CD14-positive monocyte (primary cell): ENCODE results near the gene MRNIP. TPM values are rescaled to one million over a fixed set of nuclear protein-coding genes. Genes with fewer than 3 reads are reported as not detected.
"Not testable (repeated sequence)": the region's sequence is repeated elsewhere in the genome, so short reads cannot be mapped to it uniquely, and the experiment has no call there.

ENCODE experiments used
- DNase-seq, 3 donors: peaks; one replicate each; pipeline ENCODE4 v3.0.0-alpha.2; 2011 to 2022
- H2AFZ ChIP-seq: 2 replicates; pipeline ENCODE4 v1.6.0; 2012; ENCODE audit warnings: mild to moderate bottlenecking, low read depth, low read length, inconsistent platforms; ENCODE audit not compliant: insufficient read depth, poor library complexity, severe bottlenecking
- H3K27ac ChIP-seq, 2 donors: 1 replicate in 1 of 2; 2 replicates in 1 of 2; pipeline ENCODE4 v1.5.1; 2012 to 2013; ENCODE audit warnings: low read length in 2 of 2, control low read depth in 1 of 2, inconsistent platforms in 1 of 2, low read depth in 1 of 2, mild to moderate bottlenecking in 1 of 2
- H3K27me3 ChIP-seq, 2 donors: one replicate each; pipeline versions ENCODE4 v1.6.0 to v1.6.1; 2011 to 2013; ENCODE audit warnings: low read length in 2 of 2; ENCODE audit not compliant: control insufficient read depth in 2 of 2, insufficient read depth in 2 of 2
- H3K36me3 ChIP-seq, 2 donors: replicated peaks in 1 of 2; 1 replicate in 1 of 2; 2 replicates in 1 of 2; pipeline versions ENCODE4 v1.5.1 to v1.6.1; 2012 to 2013; ENCODE audit warnings: low read length in 2 of 2, control low read depth in 1 of 2, inconsistent platforms in 1 of 2, mild to moderate bottlenecking in 1 of 2; ENCODE audit not compliant: insufficient read depth in 2 of 2, control insufficient read depth in 1 of 2
- H3K4me1 ChIP-seq, 2 donors: 1 replicate in 1 of 2; 2 replicates in 1 of 2; pipeline versions ENCODE4 v1.5.1 to v1.6.1; 2012 to 2013; ENCODE audit warnings: low read length in 2 of 2, control low read depth in 1 of 2, inconsistent platforms in 1 of 2, mild to moderate bottlenecking in 1 of 2, moderate library complexity in 1 of 2; ENCODE audit not compliant: insufficient read depth in 2 of 2, control insufficient read depth in 1 of 2
- H3K4me2 ChIP-seq: replicated peaks from 2 replicates; pipeline ENCODE3; 2012; ENCODE audit warnings: low read length, moderate library complexity, mild to moderate bottlenecking; ENCODE audit not compliant: poor library complexity, severe bottlenecking; ENCODE audit errors: extremely low read depth
- H3K4me3 ChIP-seq, 3 experiments: fragments of 200-600 bp in 1 of 3; sonication (generic) in 1 of 3; replicated peaks in 1 of 3; 1 replicate in 2 of 3; 2 replicates in 1 of 3; pipeline ENCODE4 v1.5.1; 2011 to 2013; ENCODE audit warnings: low read length in 3 of 3, mild to moderate bottlenecking in 3 of 3, control low read depth in 2 of 3, low read depth in 2 of 3, inconsistent platforms in 1 of 3, moderate library complexity in 1 of 3
- H3K79me2 ChIP-seq: 2 replicates; pipeline ENCODE4 v1.6.0; 2012; ENCODE audit warnings: mild to moderate bottlenecking, control low read depth, inconsistent platforms, low read length, moderate library complexity; ENCODE audit not compliant: insufficient read depth
- H3K9ac ChIP-seq: 2 replicates; pipeline ENCODE4 v1.6.0; 2017; ENCODE audit warnings: low read length, mild to moderate bottlenecking; ENCODE audit not compliant: insufficient read depth, poor library complexity, severe bottlenecking
- H3K9me3 ChIP-seq, 2 donors: replicated peaks in 1 of 2; 1 replicate in 1 of 2; 2 replicates in 1 of 2; pipeline versions ENCODE4 v1.5.1 to v1.6.1; 2012 to 2013; ENCODE audit warnings: low read length in 2 of 2, control low read depth in 1 of 2; ENCODE audit not compliant: control insufficient read depth in 1 of 2, insufficient read depth in 1 of 2
- H4K20me1 ChIP-seq: 2 replicates; pipeline ENCODE4 v1.6.0; 2012; ENCODE audit warnings: mild to moderate bottlenecking, low read length, control low read depth, moderate library complexity; ENCODE audit not compliant: insufficient read depth
- H3K27ac Mint-ChIP-seq, 7 donors: one replicate each; pipeline ENCODE4 v1.8.0; 2020; ENCODE audit warnings: mild to moderate bottlenecking in 7 of 7, mixed read lengths in 7 of 7, moderate library complexity in 6 of 7, inconsistent platforms in 2 of 7
- H3K27me3 Mint-ChIP-seq, 3 donors: one replicate each; pipeline ENCODE4 v1.8.0; 2021 to 2022; ENCODE audit warnings: low read depth in 3 of 3, mild to moderate bottlenecking in 3 of 3, mixed read lengths in 3 of 3, moderate library complexity in 3 of 3, inconsistent platforms in 1 of 3
- H3K36me3 Mint-ChIP-seq, 2 donors: one replicate each; pipeline ENCODE4 v1.8.0; 2020; ENCODE audit warnings: mixed read lengths in 2 of 2, inconsistent platforms in 1 of 2, mild to moderate bottlenecking in 1 of 2
- H3K4me1 Mint-ChIP-seq: one replicate; pipeline ENCODE4 v1.8.0; 2020; ENCODE audit warnings: mild to moderate bottlenecking, mixed read lengths
- H3K4me3 Mint-ChIP-seq, 2 donors: one replicate each; pipeline ENCODE4 v1.8.0; 2020; ENCODE audit warnings: mild to moderate bottlenecking in 2 of 2, mixed read lengths in 2 of 2, moderate library complexity in 1 of 2
- H3K9me3 Mint-ChIP-seq, 7 donors: one replicate each; pipeline ENCODE4 v1.8.0; 2020 to 2022; ENCODE audit warnings: mixed read lengths in 7 of 7, mild to moderate bottlenecking in 6 of 7, moderate library complexity in 6 of 7, inconsistent platforms in 2 of 7
- WGBS: methylation state at CpG from one replicate; pipeline ENCODE4 v1.1.5; 2013; ENCODE audit warnings: missing lambda C conversion rate; ENCODE audit not compliant: insufficient coverage; 5-methylcytosine and 5-hydroxymethylcytosine counted together
- intact Hi-C, 2 donors: fragments of 100-400 bp; cut with micrococcal nuclease; formaldehyde crosslinking; loops; one replicate each; pipeline versions ENCODE4 v1.15.0 to v1.15.1; 2023
- polyA plus RNA-seq, 3 donors: library from polyadenylated mRNA; depleted of rRNA in 1 of 3; unstranded in 2 of 3; stranded (reverse) in 1 of 3; fragments of 300-500 nt in 2 of 3; fragments of >200 nt in 1 of 3; fragmentation: Illumina TruSeq in 2 of 3; gene quantifications; 1 replicate in 2 of 3; 2 replicates in 1 of 3; pipeline ENCODE4 v1.2.3, GENCODE V29; 2012 to 2021
- TF ChIP-seq, protein P1 (sequence below): fragments of 200-600 bp; IDR thresholded peaks from one replicate; pipeline ENCODE4 v1.8.0; 2022; ENCODE audit warnings: antibody characterized with exemption, mild to moderate bottlenecking

MRNIP gene
- polyA plus RNA-seq, 3 donors: 1.2 to 23.0 (median 1.4) TPM

DNA sequence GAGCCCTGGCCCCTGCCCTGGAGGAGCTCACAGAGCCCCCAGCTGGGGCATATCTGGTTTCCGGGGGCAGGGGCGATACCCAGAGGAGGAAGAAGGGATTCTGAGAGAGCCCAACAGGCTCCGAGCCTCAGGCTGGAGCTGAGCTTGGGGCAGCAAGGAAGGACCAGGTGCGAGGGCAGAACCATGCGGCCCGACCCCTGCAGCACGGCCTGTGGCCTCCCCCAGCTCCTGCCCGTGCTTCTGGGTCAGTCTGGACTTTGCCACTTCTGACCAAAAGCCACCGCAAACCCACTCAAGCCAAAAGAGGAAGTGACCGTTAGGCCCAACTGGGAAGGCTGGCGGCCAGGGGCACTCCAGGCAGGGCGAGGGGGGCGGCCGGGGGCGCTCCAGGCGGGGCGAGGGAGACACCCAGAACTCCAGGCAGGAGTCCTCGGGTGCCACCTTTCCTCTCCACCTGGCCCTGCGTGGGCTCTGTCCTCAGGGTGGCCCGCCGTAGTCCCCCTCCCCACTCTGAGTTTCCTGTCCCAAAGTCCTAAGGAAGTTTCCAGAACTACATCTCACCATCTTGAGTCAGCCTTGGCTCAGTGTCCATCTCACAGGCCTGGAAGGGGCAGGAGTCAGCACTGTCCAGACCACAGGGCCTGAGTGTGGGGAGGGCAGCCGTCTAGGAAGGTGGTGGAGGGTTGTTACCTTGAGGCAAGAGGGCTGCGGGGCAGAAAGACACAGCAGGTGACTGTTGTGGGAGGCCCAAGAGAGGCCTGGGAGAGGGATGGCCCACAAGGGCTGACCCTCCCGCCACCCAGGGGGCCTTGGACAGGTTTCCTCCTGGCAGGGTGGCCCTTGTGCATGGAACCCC is 65.8 kb downstream of the MRNIP start:
- Mint-ChIP-seq H3K27ac (peak overlapping the region in 6 of 7 donors; percentile 25 to 83 (median 68)), H3K36me3 (peaks cover 4 to 11% of the 10 kb centered on the region in 2 donors), H3K27me3 (peaks cover 0 to 3% (median 0%) of the 10 kb centered on the region in 3 donors), H3K4me3 (peak overlapping the region; percentile 64 to 83), H3K9me3 (peaks cover 0 to 3% (median 0%) of the 10 kb centered on the region in 7 donors), H3K4me1 (peaks cover 42% of the 10 kb centered on the region)
- Histone ChIP-seq H3K79me2 (peaks cover 4% of the 10 kb centered on the region), H3K4me2 (peak overlapping the region; percentile 84), H3K9me3 (no peaks in the 10 kb centered on the region), H3K27ac (peak overlapping the region in 1 of 2 donors; percentile 16), H4K20me1 (peaks cover 43% of the 10 kb centered on the region), H3K36me3 (peaks cover 5 to 11% of the 10 kb centered on the region in 2 donors), H3K27me3 (no peaks in the 10 kb centered on the region), H3K4me3 (peak overlapping the region in 1 of 3 experiments; percentile 63), H3K9ac (peak overlapping the region; percentile 19), H2AFZ (peak overlapping the region; percentile 25), H3K4me1 (peaks cover 52 to 55% of the 10 kb centered on the region in 2 donors)
- 13% methylated on average over 22 of the region's 24 CpGs for WGBS
- TF ChIP-seq, protein P1, sequence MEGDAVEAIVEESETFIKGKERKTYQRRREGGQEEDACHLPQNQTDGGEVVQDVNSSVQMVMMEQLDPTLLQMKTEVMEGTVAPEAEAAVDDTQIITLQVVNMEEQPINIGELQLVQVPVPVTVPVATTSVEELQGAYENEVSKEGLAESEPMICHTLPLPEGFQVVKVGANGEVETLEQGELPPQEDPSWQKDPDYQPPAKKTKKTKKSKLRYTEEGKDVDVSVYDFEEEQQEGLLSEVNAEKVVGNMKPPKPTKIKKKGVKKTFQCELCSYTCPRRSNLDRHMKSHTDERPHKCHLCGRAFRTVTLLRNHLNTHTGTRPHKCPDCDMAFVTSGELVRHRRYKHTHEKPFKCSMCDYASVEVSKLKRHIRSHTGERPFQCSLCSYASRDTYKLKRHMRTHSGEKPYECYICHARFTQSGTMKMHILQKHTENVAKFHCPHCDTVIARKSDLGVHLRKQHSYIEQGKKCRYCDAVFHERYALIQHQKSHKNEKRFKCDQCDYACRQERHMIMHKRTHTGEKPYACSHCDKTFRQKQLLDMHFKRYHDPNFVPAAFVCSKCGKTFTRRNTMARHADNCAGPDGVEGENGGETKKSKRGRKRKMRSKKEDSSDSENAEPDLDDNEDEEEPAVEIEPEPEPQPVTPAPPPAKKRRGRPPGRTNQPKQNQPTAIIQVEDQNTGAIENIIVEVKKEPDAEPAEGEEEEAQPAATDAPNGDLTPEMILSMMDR: no peak
- DNase-seq: peak in 2 of 3 donors; percentile 61 to 74
- intact Hi-C loops: loop anchor here in 1 of 2 donors (2.0 to 10.0 kb wide), 2 partner anchors 14 to 58 kb away; partner anchors contain the start of gene MAML1

GRCh38 chr5:179791881-179792611 is 66.6 kb downstream of the MRNIP start:
- peak overlapping the region in 1 of 2 donors; percentile 43 for H3K4me3 Mint-ChIP-seq
- WGBS: 20% methylated on average over 15 of the region's 15 CpGs
- no peak for DNase-seq

DNA sequence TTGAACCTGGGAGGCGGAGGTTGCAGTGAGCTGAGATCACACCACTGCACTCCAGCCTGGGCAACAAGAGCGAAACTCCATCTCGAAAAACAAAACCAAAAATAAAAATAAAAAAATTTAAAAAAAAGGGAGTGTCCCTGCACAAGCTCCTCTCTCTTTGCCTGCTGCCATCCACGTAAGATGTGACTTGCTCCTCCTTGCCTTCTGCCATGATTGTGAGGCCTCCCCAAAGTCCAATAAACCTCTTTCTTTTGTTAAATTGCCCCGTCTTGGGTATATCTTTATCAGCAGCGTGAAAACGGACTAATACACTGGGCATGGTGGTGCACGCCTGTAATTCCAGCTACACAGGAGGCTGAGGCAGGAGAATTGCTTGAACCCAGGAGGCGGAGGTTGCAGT is 69.3 kb downstream of the MRNIP start:
- H2AFZ ChIP-seq, H3K9ac ChIP-seq, H3K79me2 ChIP-seq, H3K4me2 ChIP-seq, H3K4me3 Mint-ChIP-seq, H3K4me3 ChIP-seq, intact Hi-C loops, H3K36me3 ChIP-seq, H3K27me3 Mint-ChIP-seq, DNase-seq, H3K27ac ChIP-seq, H3K27me3 ChIP-seq, H3K9me3 Mint-ChIP-seq, H3K27ac Mint-ChIP-seq, H3K36me3 Mint-ChIP-seq, H3K9me3 ChIP-seq: not testable (repeated sequence)
- Histone ChIP-seq H3K4me1 (peaks cover 39 to 44% of the 10 kb centered on the region in 2 donors), H4K20me1 (peaks cover 17% of the 10 kb centered on the region)
- WGBS: 100% methylated on average over 1 of the region's 9 CpGs
- peaks cover 40% of the 10 kb centered on the region for H3K4me1 Mint-ChIP-seq

More at GRCh38 chr5:179791881-179792611, 66.6 kb downstream of the MRNIP start:
- H3K79me2 ChIP-seq: peaks cover 4% of the 10 kb centered on the region
- intact Hi-C loops: loop anchor here in 1 of 2 donors (2.0 to 10.0 kb wide), 2 partner anchors 13 to 57 kb away; partner anchors contain the start of gene MAML1
- H3K27me3 ChIP-seq: no peaks in the 10 kb centered on the region
- H3K36me3 ChIP-seq: peaks cover 0 to 4% of the 10 kb centered on the region in 2 donors
- no peaks in the 10 kb centered on the region for H3K9me3 ChIP-seq
- H3K9ac ChIP-seq: peak overlapping the region; percentile 19
- H4K20me1 ChIP-seq: peaks cover 35% of the 10 kb centered on the region
- peaks cover 0 to 5% of the 10 kb centered on the region in 2 donors for H3K36me3 Mint-ChIP-seq
- H3K4me1 ChIP-seq: peaks cover 51 to 54% of the 10 kb centered on the region in 2 donors
- peaks cover 0 to 3% (median 0%) of the 10 kb centered on the region in 7 donors for H3K9me3 Mint-ChIP-seq
- H3K27me3 Mint-ChIP-seq: peaks cover 0 to 3% (median 0%) of the 10 kb centered on the region in 3 donors
- H2AFZ ChIP-seq: no peak overlapping the region
- TF ChIP-seq, protein P1: no peak
- peak overlapping the region; percentile 84 for H3K4me2 ChIP-seq
- peak overlapping the region in 4 of 7 donors; percentile 30 to 75 (median 72) for H3K27ac Mint-ChIP-seq
- H3K4me1 Mint-ChIP-seq: peaks cover 41% of the 10 kb centered on the region
- peak overlapping the region; percentile 34 to 36 for H3K27ac ChIP-seq
- no peak overlapping the region for H3K4me3 ChIP-seq
